Neural cell (in vitro differentiated cells): ENCODE measurements around the gene APCDD1. TPM values are rescaled to one million over a fixed set of nuclear protein-coding genes. Genes with fewer than 3 reads are reported as not detected.
A peak's percentile ranks its signal among the peaks of the same experiment; 100 is the strongest.

Experiments
- H2AFZ ChIP-seq: fragments of 200-600, 300-800 bp; sonication (generic), shearing (Covaris generic); 2 replicates; pipeline ENCODE4 v1.6.0; 2014; ENCODE audit warnings: low read depth, mild to moderate bottlenecking, antibody characterized with exemption, low read length, moderate library complexity
- H3F3A ChIP-seq: fragments of 200-600 bp; shearing (Covaris generic); 2 replicates; pipeline ENCODE4 v1.6.1; 2016; ENCODE audit warnings: mild to moderate bottlenecking, moderate library complexity, mixed read lengths, antibody characterized with exemption, low read length; ENCODE audit not compliant: insufficient read depth, poor library complexity, severe bottlenecking
- H3K27ac ChIP-seq: fragments of 200-600, 300-800 bp; sonication (generic), shearing (Covaris generic); 2 replicates; pipeline ENCODE4 v1.5.1; 2014; ENCODE audit warnings: mild to moderate bottlenecking, low read length, moderate library complexity
- H3K27me3 ChIP-seq: fragments of 300-800, 200-600 bp; sonication (generic), shearing (Covaris generic); 2 replicates; pipeline ENCODE4 v1.6.0; 2014; ENCODE audit warnings: mild to moderate bottlenecking, low read depth, low read length, moderate library complexity; ENCODE audit not compliant: insufficient read depth
- H3K36me3 ChIP-seq: fragments of 300-800, 200-600 bp; sonication (generic), shearing (Covaris generic); 2 replicates; pipeline ENCODE4 v1.5.1; 2014; ENCODE audit warnings: mild to moderate bottlenecking, antibody characterized with exemption, low read length, moderate library complexity; ENCODE audit not compliant: insufficient read depth
- H3K4me2 ChIP-seq: fragments of 300-800, 200-600 bp; sonication (generic), shearing (Covaris generic); 2 replicates; pipeline ENCODE4 v1.6.0; 2014; ENCODE audit warnings: mild to moderate bottlenecking, low read length
- H3K4me3 ChIP-seq: fragments of 300-800, 200-600 bp; sonication (generic), shearing (Covaris generic); 2 replicates; pipeline ENCODE4 v1.5.1; 2014; ENCODE audit warnings: mild to moderate bottlenecking, low read length, moderate library complexity
- H3K79me2 ChIP-seq: fragments of 200-600 bp; shearing (Covaris generic); replicated peaks from 2 replicates; pipeline ENCODE4 v1.6.0; 2014; ENCODE audit warnings: mild to moderate bottlenecking, low read length, moderate library complexity; ENCODE audit not compliant: insufficient read depth
- H3K9ac ChIP-seq: fragments of 300-800, 200-600 bp; sonication (generic), shearing (Covaris generic); 2 replicates; pipeline ENCODE4 v1.6.1; 2016; ENCODE audit warnings: mild to moderate bottlenecking, low read length, mixed read lengths
- H3K9me2 ChIP-seq: fragments of 200-600 bp; shearing (Covaris generic); 2 replicates; pipeline ENCODE4 v1.6.1; 2016; ENCODE audit warnings: mild to moderate bottlenecking, low read length, mixed read lengths; ENCODE audit not compliant: insufficient read depth
- H3K9me3 ChIP-seq: fragments of 200-600, 300-800 bp; sonication (generic), shearing (Covaris generic); 2 replicates; pipeline ENCODE4 v1.6.1; 2016; ENCODE audit warnings: mild to moderate bottlenecking, mixed run types, low read length, moderate library complexity, mixed read lengths
- H4K20me1 ChIP-seq: fragments of 200-600 bp; shearing (Covaris generic); 2 replicates; pipeline ENCODE4 v1.6.1; 2016; ENCODE audit warnings: mild to moderate bottlenecking, mixed run types; ENCODE audit not compliant: insufficient read depth
- CTCF ChIP-seq: fragments of 450-650 bp; IDR thresholded peaks from 2 replicates; pipeline ENCODE4 v1.5.1; 2014; ENCODE audit warnings: antibody characterized with exemption, mild to moderate bottlenecking, moderate library complexity; ENCODE audit not compliant: poor library complexity, severe bottlenecking
- EP300 ChIP-seq: fragments of 450-650 bp; conservative IDR thresholded peaks from 2 replicates; pipeline ENCODE4 v1.6.1; 2014; ENCODE audit warnings: antibody characterized with exemption, mild to moderate bottlenecking, moderate library complexity; ENCODE audit not compliant: poor library complexity, severe bottlenecking
- EZH2 ChIP-seq: fragments of 200-600, 300-800 bp; shearing (Covaris generic), sonication (generic); IDR thresholded peaks from 2 replicates; pipeline ENCODE4 v1.6.1; 2014; ENCODE audit warnings: antibody characterized with exemption, low read length, borderline replicate concordance, mild to moderate bottlenecking; ENCODE audit not compliant: insufficient read depth, poor library complexity, severe bottlenecking
- MXI1 ChIP-seq: fragments of 450-650 bp; conservative IDR thresholded peaks from 2 replicates; pipeline ENCODE4 v1.6.1; 2014; ENCODE audit warnings: antibody characterized with exemption, mild to moderate bottlenecking; ENCODE audit not compliant: poor library complexity, severe bottlenecking
- POLR2AphosphoS5 ChIP-seq: IDR thresholded peaks from 2 replicates; pipeline ENCODE4 v1.6.1; 2012
- RAD21 ChIP-seq: fragments of 450-650 bp; conservative IDR thresholded peaks from 2 replicates; pipeline ENCODE4 v1.6.1; 2014; ENCODE audit warnings: antibody characterized with exemption, mild to moderate bottlenecking, moderate library complexity
- REST ChIP-seq: IDR thresholded peaks from 2 replicates; pipeline ENCODE4 v1.6.1; 2012; ENCODE audit warnings: borderline replicate concordance
- SMC3 ChIP-seq: fragments of 450-650 bp; conservative IDR thresholded peaks from 2 replicates; pipeline ENCODE4 v1.6.1; 2014; ENCODE audit warnings: antibody characterized with exemption, mild to moderate bottlenecking, moderate library complexity; ENCODE audit not compliant: poor library complexity
- TAF1 ChIP-seq: IDR thresholded peaks from 2 replicates; pipeline ENCODE4 v1.6.1; 2012; ENCODE audit warnings: low read depth
- polyA plus RNA-seq: library from polyadenylated mRNA; depleted of rRNA; stranded (reverse); fragments of >200 nt; gene quantifications from 2 replicates; pipeline ENCODE4 v1.2.3, GENCODE V29; 2014

Gene APCDD1
- polyA plus RNA-seq, 1 donor from 2014 or later, result 0.58 TPM

GRCh38 chr18:10440884-10441283, 13.6 kb upstream of the APCDD1 start:
- peaks cover 8% of the 10 kb centered on the region for H3K27me3 ChIP-seq
- no peaks in the 10 kb centered on the region for H3F3A ChIP-seq
- no peaks in the 10 kb centered on the region for H3K9me2 ChIP-seq
- TF ChIP-seq TAF1 (no peak), MXI1 (no peak), EP300 (peak; percentile 67), CTCF (no peak), SMC3 (no peak), REST (peak; percentile 50), RAD21 (no peak), POLR2AphosphoS5 (peak; percentile 95)
- no peak overlapping the region for H3K27ac ChIP-seq
- no peaks in the 10 kb centered on the region for H3K36me3 ChIP-seq
- no peaks in the 10 kb centered on the region for H4K20me1 ChIP-seq
- no peaks in the 10 kb centered on the region for H3K9me3 ChIP-seq
- H3K9ac ChIP-seq, result no peak overlapping the region
- H3K4me2 ChIP-seq, result no peak overlapping the region
- no peaks in the 10 kb centered on the region for H3K79me2 ChIP-seq
- H2AFZ ChIP-seq, result no peak overlapping the region
- H3K4me3 ChIP-seq, result no peak overlapping the region

GRCh38 chr18:10441472-10441871, 13.0 kb upstream of the APCDD1 start:
- TF ChIP-seq RAD21, result no peak
- TF ChIP-seq POLR2AphosphoS5, result no peak
- no peak for TF ChIP-seq EP300
- no peak for TF ChIP-seq SMC3
- no peak for TF ChIP-seq TAF1
- TF ChIP-seq EZH2, result no peak
- TF ChIP-seq CTCF, result no peak
- no peak for TF ChIP-seq REST
- TF ChIP-seq MXI1, result no peak
- H3K9me3 ChIP-seq, result no peaks in the 10 kb centered on the region
- no peaks in the 10 kb centered on the region for H3K36me3 ChIP-seq
- H3K9me2 ChIP-seq, result no peaks in the 10 kb centered on the region
- no peak overlapping the region for H3K27ac ChIP-seq
- H3F3A ChIP-seq, result no peaks in the 10 kb centered on the region
- H3K4me3 ChIP-seq, result no peak overlapping the region
- no peaks in the 10 kb centered on the region for H4K20me1 ChIP-seq
- H2AFZ ChIP-seq, result no peak overlapping the region
- H3K9ac ChIP-seq, result no peak overlapping the region
- no peak overlapping the region for H3K4me2 ChIP-seq
- no peaks in the 10 kb centered on the region for H3K79me2 ChIP-seq
- H3K27me3 ChIP-seq, result peaks cover 8% of the 10 kb centered on the region
